BE2C (cell line): ENCODE data around the gene SYNE3.

Source experiments
- DNase-seq: peaks from one replicate; pipeline ENCODE4 v3.0.0-alpha.2; 2020
- H3K27me3 ChIP-seq: fragments of 250-450 bp; sonication (Bioruptor Pico); 2 replicates; pipeline ENCODE4 v1.5.1; 2020; ENCODE audit warnings: mild to moderate bottlenecking
- H3K36me3 ChIP-seq: fragments of 250-450 bp; sonication (Bioruptor Pico); 2 replicates; pipeline ENCODE4 v1.5.1; 2020; ENCODE audit warnings: mild to moderate bottlenecking
- H3K4me1 ChIP-seq: fragments of 250-450 bp; sonication (Bioruptor Pico); 2 replicates; pipeline ENCODE4 v1.5.1; 2020
- H3K4me3 ChIP-seq: 2 replicates; pipeline ENCODE4 v1.5.1; 2011; ENCODE audit warnings: low read depth, low read length
- H3K9me3 ChIP-seq: fragments of 250-450 bp; sonication (Bioruptor Pico); 2 replicates; pipeline ENCODE4 v1.5.1; 2020
- TF ChIP-seq, protein P1 (sequence below): IDR thresholded peaks from 2 replicates; pipeline ENCODE4 v1.5.1; 2012; ENCODE audit warnings: mild to moderate bottlenecking, low read depth, low read length

SYNE3 gene

DNA sequence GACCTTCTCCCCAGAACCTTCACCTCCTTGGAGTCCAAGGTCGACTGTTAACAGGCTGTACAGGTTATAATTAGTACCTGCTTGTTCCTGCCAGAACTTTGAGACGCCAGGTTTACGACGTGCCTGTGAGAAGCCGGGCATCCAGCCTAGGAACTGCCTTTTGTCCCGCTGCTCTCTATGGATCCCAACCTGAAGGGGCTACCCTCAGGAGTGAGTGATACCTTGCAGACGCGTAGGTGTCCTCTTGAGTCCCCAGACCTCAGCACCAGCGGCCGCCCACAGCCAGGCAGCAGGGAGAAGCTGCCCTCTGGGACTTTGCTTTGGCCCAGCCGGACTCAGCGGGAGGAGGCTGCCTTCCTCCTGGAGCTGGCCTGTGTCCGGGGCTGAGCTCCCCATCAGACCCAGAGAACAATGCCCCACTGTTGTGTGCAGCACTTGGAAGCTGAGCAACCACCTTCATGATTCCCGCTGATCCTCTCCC lies 16.2 kb downstream of the SYNE3 start:
- H3K36me3 ChIP-seq: no peaks in the 10 kb centered on the region

DNA sequence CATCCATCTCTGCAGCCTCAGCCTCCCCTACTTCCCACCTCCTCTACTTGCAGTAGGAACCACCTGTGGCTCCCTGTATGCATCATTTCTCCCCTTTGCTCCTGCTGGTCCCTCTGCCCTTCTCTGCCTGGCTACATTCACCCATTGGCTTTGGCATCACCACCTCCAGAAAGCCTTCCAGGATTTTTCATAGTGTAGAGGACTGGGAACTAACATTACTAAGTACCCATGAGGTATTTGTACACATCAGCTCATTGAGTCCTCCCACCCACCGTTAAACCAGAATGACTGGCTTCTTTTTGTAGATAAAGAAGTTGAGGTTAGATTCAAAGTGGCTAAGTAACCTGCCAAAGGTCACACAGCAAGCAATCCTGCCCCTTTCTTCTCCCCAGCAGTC lies 17.1 kb downstream of the SYNE3 start:
- H3K27me3 ChIP-seq: no peaks in the 10 kb centered on the region
- no peak overlapping the region for H3K4me3 ChIP-seq
- TF ChIP-seq, protein P1, sequence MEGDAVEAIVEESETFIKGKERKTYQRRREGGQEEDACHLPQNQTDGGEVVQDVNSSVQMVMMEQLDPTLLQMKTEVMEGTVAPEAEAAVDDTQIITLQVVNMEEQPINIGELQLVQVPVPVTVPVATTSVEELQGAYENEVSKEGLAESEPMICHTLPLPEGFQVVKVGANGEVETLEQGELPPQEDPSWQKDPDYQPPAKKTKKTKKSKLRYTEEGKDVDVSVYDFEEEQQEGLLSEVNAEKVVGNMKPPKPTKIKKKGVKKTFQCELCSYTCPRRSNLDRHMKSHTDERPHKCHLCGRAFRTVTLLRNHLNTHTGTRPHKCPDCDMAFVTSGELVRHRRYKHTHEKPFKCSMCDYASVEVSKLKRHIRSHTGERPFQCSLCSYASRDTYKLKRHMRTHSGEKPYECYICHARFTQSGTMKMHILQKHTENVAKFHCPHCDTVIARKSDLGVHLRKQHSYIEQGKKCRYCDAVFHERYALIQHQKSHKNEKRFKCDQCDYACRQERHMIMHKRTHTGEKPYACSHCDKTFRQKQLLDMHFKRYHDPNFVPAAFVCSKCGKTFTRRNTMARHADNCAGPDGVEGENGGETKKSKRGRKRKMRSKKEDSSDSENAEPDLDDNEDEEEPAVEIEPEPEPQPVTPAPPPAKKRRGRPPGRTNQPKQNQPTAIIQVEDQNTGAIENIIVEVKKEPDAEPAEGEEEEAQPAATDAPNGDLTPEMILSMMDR: no peak
- no peaks in the 10 kb centered on the region for H3K9me3 ChIP-seq
- peaks cover 29% of the 10 kb centered on the region for H3K4me1 ChIP-seq
- H3K36me3 ChIP-seq: no peaks in the 10 kb centered on the region
- no peak for DNase-seq

More for the DNA sequence above, 16.2 kb downstream of the SYNE3 start:
- Histone ChIP-seq H3K27me3 (no peaks in the 10 kb centered on the region), H3K9me3 (no peaks in the 10 kb centered on the region), H3K4me1 (peaks cover 29% of the 10 kb centered on the region), H3K4me3 (no peak overlapping the region)
- TF ChIP-seq, protein P1: no peak
- no peak for DNase-seq

DNA sequence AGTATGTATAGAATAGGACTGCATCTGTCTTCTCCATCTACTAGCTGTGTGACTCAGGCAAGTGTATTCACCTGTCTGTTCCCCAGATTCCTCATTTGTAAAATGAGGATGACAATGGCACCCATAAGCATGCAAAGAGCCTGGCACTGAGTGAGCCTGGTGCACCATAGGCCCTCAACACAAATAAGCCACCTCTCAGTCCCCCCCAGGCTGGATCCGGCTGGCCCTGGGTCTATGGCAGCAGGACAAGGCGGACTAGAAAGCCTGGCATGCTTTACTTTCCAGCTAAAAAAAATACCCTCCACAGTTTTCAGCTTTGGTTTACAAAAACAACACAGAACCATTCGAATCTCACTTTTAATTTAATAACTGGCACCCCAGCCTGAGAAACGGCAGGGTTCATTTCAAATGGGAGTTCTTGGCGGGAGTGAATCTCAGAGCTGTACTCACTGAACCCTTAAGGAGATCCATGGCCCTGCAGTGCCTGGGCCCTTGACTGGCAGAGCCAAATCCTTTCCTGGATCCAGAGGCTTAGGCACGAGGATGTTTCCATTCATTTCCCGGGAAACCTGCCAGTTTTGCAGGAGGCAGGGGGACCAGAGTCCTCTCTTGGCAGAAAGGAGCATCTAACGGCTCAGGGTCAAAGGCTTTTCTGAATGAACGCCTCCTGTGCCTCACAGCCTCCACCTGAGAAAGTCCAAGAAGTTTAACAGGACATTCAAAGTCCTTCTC lies 17.7 kb downstream of the SYNE3 start:
- TF ChIP-seq, protein P1: no peak
- H3K4me1 ChIP-seq: peaks cover 29% of the 10 kb centered on the region
- DNase-seq: peak; percentile 36
- H3K9me3 ChIP-seq: no peaks in the 10 kb centered on the region
- no peaks in the 10 kb centered on the region for H3K27me3 ChIP-seq
- no peaks in the 10 kb centered on the region for H3K36me3 ChIP-seq
- H3K4me3 ChIP-seq: no peak overlapping the region

DNA sequence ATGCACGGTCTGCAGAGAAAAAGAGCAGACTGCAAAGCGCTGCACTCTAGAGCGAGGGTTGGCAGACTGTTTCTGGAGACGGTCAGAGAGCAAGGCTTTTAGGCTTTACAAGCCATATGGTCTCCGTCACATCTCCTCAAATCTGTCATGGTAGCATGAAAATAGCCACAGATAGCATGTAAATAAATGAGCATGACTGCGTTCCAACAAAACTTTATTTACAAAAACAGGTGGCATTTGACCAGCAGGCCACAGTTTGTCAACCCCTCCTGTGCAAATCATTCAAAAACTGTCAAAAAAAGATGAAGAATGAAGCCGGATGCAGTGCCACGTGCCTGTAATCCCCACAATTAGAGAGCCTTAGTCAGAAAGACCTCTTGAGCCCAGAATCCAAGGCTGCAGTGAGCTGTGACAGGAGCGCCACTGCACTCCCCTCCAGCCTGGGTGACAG lies 18.9 kb downstream of the SYNE3 start:
- peaks cover 27% of the 10 kb centered on the region for H3K4me1 ChIP-seq
- DNase-seq: peak; percentile 53
- no peaks in the 10 kb centered on the region for H3K27me3 ChIP-seq
- no peaks in the 10 kb centered on the region for H3K36me3 ChIP-seq
- TF ChIP-seq, protein P1: no peak
- H3K9me3 ChIP-seq: no peaks in the 10 kb centered on the region
- no peak overlapping the region for H3K4me3 ChIP-seq

DNA sequence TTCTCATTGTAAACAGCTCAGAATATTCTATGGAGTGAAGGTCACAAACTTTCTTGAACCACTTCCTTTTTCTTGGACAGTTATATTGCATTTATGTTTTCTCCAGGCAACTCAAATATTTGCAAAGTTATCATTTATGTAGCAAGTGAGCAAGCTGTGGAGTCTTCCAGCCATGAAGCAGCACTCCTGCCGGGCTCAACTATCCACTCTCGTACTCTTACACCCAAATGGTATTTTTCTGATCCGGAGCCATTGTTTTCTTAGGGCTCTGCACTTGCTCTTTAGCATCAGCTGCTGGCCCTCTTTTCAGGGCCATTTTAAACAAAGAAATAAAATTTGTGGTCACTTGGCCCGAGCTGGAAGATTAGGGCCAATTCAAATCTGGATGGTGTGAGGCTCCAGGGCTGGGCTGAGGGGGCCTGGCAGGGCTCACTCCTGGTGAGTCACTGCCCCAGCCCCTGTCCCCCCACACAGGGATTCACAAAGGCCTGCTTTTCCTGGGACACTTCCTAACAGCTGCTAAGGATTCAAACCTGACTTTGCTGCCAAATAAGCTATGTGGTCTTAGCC lies 19.7 kb downstream of the SYNE3 start:
- peaks cover 23% of the 10 kb centered on the region for H3K4me1 ChIP-seq
- no peaks in the 10 kb centered on the region for H3K9me3 ChIP-seq
- no peak overlapping the region for H3K4me3 ChIP-seq
- no peaks in the 10 kb centered on the region for H3K36me3 ChIP-seq
- TF ChIP-seq, protein P1: no peak
- no peaks in the 10 kb centered on the region for H3K27me3 ChIP-seq
- no peak for DNase-seq

DNA sequence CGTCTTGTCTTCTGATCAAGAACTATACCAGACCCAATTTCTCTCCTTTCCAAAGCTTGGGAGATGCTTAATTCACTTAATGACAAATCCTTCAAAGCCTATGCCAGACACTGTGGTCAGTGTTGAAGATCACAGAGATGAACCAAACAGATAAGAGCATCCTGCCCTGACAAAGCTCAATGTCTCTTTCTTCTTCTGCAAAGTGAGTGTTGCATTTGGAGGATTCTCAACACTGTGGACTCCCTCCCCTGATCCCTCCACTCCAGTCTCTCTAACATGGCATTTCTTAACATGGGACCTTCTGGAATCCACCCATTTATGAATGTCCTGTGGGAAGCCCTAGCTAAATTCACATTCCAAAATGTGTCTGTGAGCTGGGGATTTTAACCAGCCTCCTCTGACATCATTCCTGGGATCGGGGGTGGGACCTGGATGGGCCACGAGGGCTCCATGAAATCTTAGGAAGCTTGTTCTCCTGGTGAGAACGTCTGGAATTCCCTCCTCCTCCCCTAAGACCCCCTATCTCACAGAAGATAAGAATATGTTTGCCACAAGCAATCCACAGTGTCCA lies 20.3 kb downstream of the SYNE3 start:
- no peaks in the 10 kb centered on the region for H3K27me3 ChIP-seq
- H3K36me3 ChIP-seq: no peaks in the 10 kb centered on the region
- no peaks in the 10 kb centered on the region for H3K9me3 ChIP-seq
- peaks cover 23% of the 10 kb centered on the region for H3K4me1 ChIP-seq
- no peak for DNase-seq
- TF ChIP-seq, protein P1: no peak
- no peak overlapping the region for H3K4me3 ChIP-seq
